ENCODE results near the gene COQ2. TPM values are rescaled to one million over a fixed set of nuclear protein-coding genes. Genes with fewer than 3 reads are reported as not detected.
"Not testable (repeated sequence)": the region's sequence is repeated elsewhere in the genome, so short reads cannot be mapped to it uniquely, and the experiment has no call there.

COQ2 gene
- total RNA-seq, 2 experiments from 2014 or later, result 20.3 to 20.7 TPM

DNA sequence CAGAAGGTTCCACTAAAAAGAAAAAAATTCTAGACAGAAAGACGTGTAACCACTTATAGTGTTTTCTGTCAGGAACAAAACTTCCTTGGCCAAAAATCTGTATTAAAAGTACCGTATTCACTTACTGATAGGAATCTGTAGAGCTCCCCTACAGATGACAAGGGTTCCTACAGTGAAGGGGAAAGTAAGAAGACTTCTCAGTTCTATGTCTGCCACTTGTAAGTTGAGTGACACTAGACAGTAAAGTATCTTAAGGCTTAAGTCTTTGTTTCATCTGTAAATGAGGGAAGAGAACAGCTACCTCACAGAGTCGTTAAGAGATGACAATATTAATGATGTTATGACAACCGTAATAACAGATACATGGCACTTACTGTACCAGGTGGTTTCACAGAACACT lies 3.3 kb downstream of the COQ2 start:
- Mint-ChIP-seq H3K27ac (no peak overlapping the region), H3K4me1 (peaks cover 57% of the 10 kb centered on the region), H3K9me3 (no peaks in the 10 kb centered on the region), H3K4me3 (no peak overlapping the region), H3K36me3 (ENCODE audit: low read depth) (peaks cover 23% of the 10 kb centered on the region), H3K27me3 (no peaks in the 10 kb centered on the region)
- ChIA-PET POLR2A (interaction anchor here (0.7 to 1.7 kb wide), 4 partner anchors 206 to 382 kb away, joined by 3 to 4 read pairs (median 4); partner anchors contain the start of gene COPS4), CTCF (interaction anchor here (0.7 to 6.4 kb wide), 20 partner anchors 9 to 429 kb away, joined by 3 to 60 read pairs (median 6); partner anchors contain the start of genes COPS4 and PLAC8)
- no peak for DNase-seq

DNA sequence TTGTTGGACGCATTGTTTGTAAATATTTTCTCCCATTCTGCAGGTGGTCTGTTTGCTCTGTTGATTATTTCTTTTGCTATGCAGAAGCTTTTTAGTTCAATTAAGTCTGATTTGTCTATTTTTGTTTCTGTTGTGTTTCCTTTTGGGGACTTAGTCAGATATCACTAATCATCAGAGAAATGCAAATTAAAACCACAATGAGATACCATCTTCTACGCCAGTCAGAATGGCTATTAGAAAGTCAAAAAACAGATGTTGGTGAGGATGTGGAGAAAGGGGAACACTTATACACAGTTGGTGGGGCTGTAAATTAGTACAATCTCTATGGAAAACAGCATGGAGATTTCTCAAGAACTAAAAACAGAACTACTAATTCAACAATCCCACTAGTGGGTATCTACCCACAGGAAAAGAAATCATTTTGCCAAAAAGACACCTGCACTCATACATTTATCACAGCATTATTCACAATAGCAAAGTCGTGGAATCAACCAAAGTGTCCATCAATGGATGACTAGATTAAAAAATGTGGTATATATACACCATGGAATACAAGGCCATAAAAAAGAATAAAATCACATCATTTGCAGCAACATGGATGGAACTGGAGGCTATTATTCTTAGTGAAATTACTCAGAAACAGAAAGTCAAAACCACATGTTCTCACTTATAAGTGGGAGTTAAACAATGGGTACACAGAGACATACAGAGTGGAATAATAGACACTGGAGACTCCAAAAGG lies 8.1 kb downstream of the COQ2 start:
- ChIA-PET POLR2A (interaction anchor here (1.0 kb wide), 2 partner anchors 8 to 58 kb away, joined by 3 to 4 read pairs; partner anchors contain the start of gene COQ2), CTCF (interaction anchor here (0.6 to 1.2 kb wide), 2 partner anchors 7 to 22 kb away, joined by 3 to 5 read pairs; no protein-coding TSS in a partner anchor)
- peaks cover 56% of the 10 kb centered on the region for H3K36me3 Mint-ChIP-seq (ENCODE audit: low read depth)
- H3K4me3 Mint-ChIP-seq, result no peak overlapping the region
- no peak overlapping the region for H3K27ac Mint-ChIP-seq
- H3K27me3 Mint-ChIP-seq, result no peaks in the 10 kb centered on the region
- DNase-seq, result no peak
- no peaks in the 10 kb centered on the region for H3K9me3 Mint-ChIP-seq
- peaks cover 39% of the 10 kb centered on the region for H3K4me1 Mint-ChIP-seq

DNA sequence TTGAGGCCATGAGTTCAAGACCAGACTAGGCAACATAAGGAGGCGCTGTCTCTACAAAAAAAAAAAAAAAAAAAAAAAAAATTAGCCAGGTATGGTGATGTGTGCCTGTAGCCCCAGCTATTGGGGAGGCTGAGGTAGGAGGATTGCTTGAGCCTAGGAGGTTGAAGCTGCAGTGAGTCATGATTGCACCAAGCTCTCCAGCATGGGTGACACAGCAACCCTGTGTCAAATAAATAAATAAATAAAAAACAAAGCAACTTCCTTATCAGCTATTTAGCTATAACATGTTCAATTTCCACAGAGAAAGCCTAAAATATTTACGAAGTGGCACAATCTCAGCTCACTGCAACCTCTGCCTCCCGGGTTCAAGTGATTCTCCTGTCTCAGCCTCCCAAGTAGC lies 10.7 kb downstream of the COQ2 start:
- POLR2A ChIA-PET, result interaction anchor here (0.6 kb wide), 1 partner anchor 253 kb away, joined by 3 read pairs; no protein-coding TSS in a partner anchor
- H3K36me3 Mint-ChIP-seq (ENCODE audit: low read depth), result peaks cover 71% of the 10 kb centered on the region
- not testable (repeated sequence) for DNase-seq, H3K27ac Mint-ChIP-seq, H3K27me3 Mint-ChIP-seq, H3K4me3 Mint-ChIP-seq, H3K9me3 Mint-ChIP-seq
- CTCF ChIA-PET, result interaction anchor here (0.7 to 1.2 kb wide), 6 partner anchors 11 to 370 kb away, joined by 3 to 4 read pairs (median 3); partner anchors contain the start of gene COQ2
- H3K4me1 Mint-ChIP-seq, result peaks cover 34% of the 10 kb centered on the region

DNA sequence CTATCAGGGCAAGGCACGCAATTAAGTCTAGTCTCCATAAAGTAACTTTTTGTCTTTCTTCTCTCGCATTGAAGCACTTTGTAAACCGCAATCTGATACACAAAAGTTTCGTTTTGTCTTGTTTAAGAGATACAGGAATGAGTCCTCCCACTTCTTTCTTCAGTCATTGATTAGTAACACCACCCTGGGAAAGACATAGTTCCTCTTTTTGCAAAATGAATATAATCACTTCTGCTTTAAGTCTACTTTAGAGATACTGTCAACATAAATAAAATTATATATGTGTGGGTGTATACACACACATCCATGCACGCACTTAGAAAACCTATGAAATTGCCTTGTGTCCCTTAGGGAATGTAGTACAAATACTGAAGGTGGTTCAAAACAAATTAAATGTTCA lies 11.7 kb downstream of the COQ2 start:
- DNase-seq, result no peak
- no peaks in the 10 kb centered on the region for H3K27me3 Mint-ChIP-seq
- H3K4me3 Mint-ChIP-seq, result no peak overlapping the region
- H3K9me3 Mint-ChIP-seq, result no peaks in the 10 kb centered on the region
- ChIA-PET CTCF (interaction anchor here (0.8 to 1.2 kb wide), 2 partner anchors 12 to 117 kb away, joined by 3 to 4 read pairs; partner anchors contain the start of gene COQ2), POLR2A (interaction anchor here (1.0 kb wide), 1 partner anchor 37 kb away, joined by 3 read pairs; no protein-coding TSS in a partner anchor)
- H3K4me1 Mint-ChIP-seq, result peaks cover 39% of the 10 kb centered on the region
- no peak overlapping the region for H3K27ac Mint-ChIP-seq
- H3K36me3 Mint-ChIP-seq (ENCODE audit: low read depth), result peaks cover 71% of the 10 kb centered on the region

DNA sequence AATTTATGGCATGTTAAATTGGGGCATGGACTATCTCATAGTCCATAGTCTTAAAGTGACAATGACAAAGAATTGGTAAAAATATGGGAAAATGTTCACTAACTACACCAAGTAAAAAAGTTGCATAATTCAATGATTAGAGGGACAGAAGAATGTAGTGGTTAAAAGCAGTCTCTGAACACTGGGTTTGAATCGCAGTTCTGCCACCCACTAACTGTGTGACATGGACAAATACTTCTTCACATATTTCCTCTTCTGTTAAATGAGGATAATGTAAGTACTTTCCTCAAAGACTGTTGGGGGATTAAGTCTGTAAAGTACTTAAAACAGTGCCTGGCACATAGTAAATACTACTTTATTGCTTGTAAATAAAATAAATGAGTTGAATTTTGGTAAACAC lies 15.3 kb downstream of the COQ2 start:
- Mint-ChIP-seq H3K9me3 (no peaks in the 10 kb centered on the region), H3K36me3 (ENCODE audit: low read depth) (peaks cover 49% of the 10 kb centered on the region), H3K27ac (no peak overlapping the region), H3K4me3 (no peak overlapping the region), H3K27me3 (no peaks in the 10 kb centered on the region), H3K4me1 (peaks cover 32% of the 10 kb centered on the region)
- CTCF ChIA-PET, result interaction anchor here (1.0 kb wide), 1 partner anchor 13 kb away, joined by 4 read pairs; no protein-coding TSS in a partner anchor
- POLR2A ChIA-PET, result interaction anchor here (1.9 kb wide), 1 partner anchor 15 kb away, joined by 5 read pairs; the partner anchor contains the start of gene COQ2
- no peak for DNase-seq

DNA sequence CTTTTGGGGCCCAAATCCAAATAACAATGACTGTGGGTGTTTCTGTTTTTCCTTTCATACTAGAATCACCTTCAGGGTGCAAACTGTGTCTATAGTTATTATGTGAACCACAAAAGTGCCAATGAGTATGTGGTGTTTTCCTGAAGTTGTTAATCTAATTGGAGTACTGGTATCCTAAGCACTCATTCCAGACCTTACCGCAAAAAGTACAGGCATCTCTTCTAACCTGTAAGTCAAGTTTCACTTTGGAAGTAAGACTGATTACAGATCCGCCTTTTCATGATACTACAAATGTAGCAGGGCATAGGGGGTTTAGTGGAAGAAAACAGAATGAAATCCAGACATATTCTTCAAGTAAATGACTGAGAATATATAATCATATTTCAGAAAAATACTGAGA lies 16.1 kb downstream of the COQ2 start:
- no peak overlapping the region for H3K4me3 Mint-ChIP-seq
- H3K9me3 Mint-ChIP-seq, result no peaks in the 10 kb centered on the region
- H3K27me3 Mint-ChIP-seq, result no peaks in the 10 kb centered on the region
- CTCF ChIA-PET, result interaction anchor here (1.0 to 3.3 kb wide), 4 partner anchors 14 to 187 kb away, joined by 3 to 12 read pairs (median 4); partner anchors contain the start of gene COQ2
- H3K27ac Mint-ChIP-seq, result no peak overlapping the region
- no peak for DNase-seq
- POLR2A ChIA-PET, result interaction anchor here (1.9 to 2.1 kb wide), 2 partner anchors 12 to 16 kb away, joined by 5 to 7 read pairs; partner anchors contain the start of gene COQ2
- peaks cover 32% of the 10 kb centered on the region for H3K4me1 Mint-ChIP-seq
- peaks cover 49% of the 10 kb centered on the region for H3K36me3 Mint-ChIP-seq (ENCODE audit: low read depth)

GRCh38 chr4:83267830-83268475 lies 16.6 kb downstream of the COQ2 start:
- ChIA-PET CTCF (interaction anchor here (0.6 to 3.3 kb wide), 7 partner anchors 15 to 223 kb away, joined by 3 to 12 read pairs (median 3); partner anchors contain the start of gene COQ2), POLR2A (interaction anchor here (1.9 to 2.1 kb wide), 2 partner anchors 12 to 16 kb away, joined by 5 to 7 read pairs; partner anchors contain the start of gene COQ2)
- Mint-ChIP-seq H3K27ac (no peak overlapping the region), H3K27me3 (no peaks in the 10 kb centered on the region), H3K36me3 (ENCODE audit: low read depth) (peaks cover 50% of the 10 kb centered on the region), H3K4me3 (no peak overlapping the region), H3K4me1 (peaks cover 30% of the 10 kb centered on the region), H3K9me3 (no peaks in the 10 kb centered on the region)
- DNase-seq, result no peak

DNA sequence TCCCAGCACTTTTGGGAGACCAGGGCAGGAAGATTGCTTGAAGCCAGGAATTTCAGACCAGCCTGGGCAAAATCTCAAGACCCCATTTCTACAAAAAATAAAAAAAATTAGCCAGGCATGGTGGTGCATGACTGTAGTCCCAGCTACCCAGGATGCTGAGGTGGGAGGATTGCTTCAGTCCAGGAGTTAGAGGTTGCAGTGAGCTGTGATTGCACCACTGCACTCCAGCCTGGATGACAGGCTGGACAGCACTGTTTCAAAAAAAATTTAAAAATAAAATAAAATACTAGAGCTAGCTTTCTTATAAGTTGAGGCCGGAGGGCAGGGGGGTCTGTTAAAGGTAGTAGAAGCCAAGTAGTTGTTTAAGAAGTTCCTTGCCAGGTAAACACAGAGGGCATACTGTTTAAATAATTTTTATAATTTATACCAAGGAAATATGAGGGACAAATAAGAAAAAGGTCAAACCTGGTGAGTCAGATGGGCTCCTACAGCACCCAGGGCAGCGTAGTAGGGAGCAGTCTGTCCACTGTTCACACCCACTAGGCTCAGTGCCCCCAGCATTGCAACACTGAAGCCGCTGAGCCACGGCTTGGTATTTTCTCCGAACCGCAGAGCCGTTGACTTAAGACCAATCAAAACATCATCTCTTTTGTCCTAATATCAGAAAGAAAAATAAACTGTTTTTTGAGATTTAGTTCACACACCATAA lies 17.3 kb downstream of the COQ2 start:
- Mint-ChIP-seq H3K9me3 (no peaks in the 10 kb centered on the region), H3K27ac (no peak overlapping the region), H3K4me3 (no peak overlapping the region), H3K27me3 (no peaks in the 10 kb centered on the region), H3K36me3 (ENCODE audit: low read depth) (peaks cover 47% of the 10 kb centered on the region), H3K4me1 (peaks cover 24% of the 10 kb centered on the region)
- DNase-seq, result no peak
- ChIA-PET POLR2A (interaction anchor here (1.4 to 2.9 kb wide), 5 partner anchors 13 to 193 kb away, joined by 5 to 9 read pairs (median 6); partner anchors contain the start of gene COQ2), CTCF (interaction anchor here (0.6 to 3.3 kb wide), 13 partner anchors 14 to 222 kb away, joined by 3 to 19 read pairs (median 3); partner anchors contain the start of gene COQ2)

GRCh38 chr4:83266689-83267088 lies 17.9 kb downstream of the COQ2 start:
- no peak overlapping the region for H3K27ac Mint-ChIP-seq
- CTCF ChIA-PET, result interaction anchor here (0.9 to 3.3 kb wide), 10 partner anchors 16 to 230 kb away, joined by 3 to 19 read pairs (median 4); partner anchors contain the start of gene COQ2
- H3K4me1 Mint-ChIP-seq, result peaks cover 24% of the 10 kb centered on the region
- POLR2A ChIA-PET, result interaction anchor here (1.4 to 2.9 kb wide), 4 partner anchors 14 to 192 kb away, joined by 5 to 9 read pairs (median 6); partner anchors contain the start of gene COQ2
- no peak overlapping the region for H3K4me3 Mint-ChIP-seq
- no peaks in the 10 kb centered on the region for H3K9me3 Mint-ChIP-seq
- peaks cover 46% of the 10 kb centered on the region for H3K36me3 Mint-ChIP-seq (ENCODE audit: low read depth)
- no peak for DNase-seq
- no peaks in the 10 kb centered on the region for H3K27me3 Mint-ChIP-seq

- no peak overlapping the region for H3K27ac Mint-ChIP-seq
- ChIA-PET POLR2A (interaction anchor here (1.1 to 1.4 kb wide), 3 partner anchors 179 to 228 kb away, joined by 3 to 4 read pairs (median 3); partner anchors contain the start of gene COPS4), CTCF (interaction anchor here (0.6 to 4.7 kb wide), 4 partner anchors 21 to 228 kb away, joined by 3 to 56 read pairs (median 4); partner anchors contain the start of genes COPS4 and COQ2)
- peaks cover 18% of the 10 kb centered on the region for H3K4me1 Mint-ChIP-seq
- H3K27me3 Mint-ChIP-seq, result no peaks in the 10 kb centered on the region
- peaks cover 33% of the 10 kb centered on the region for H3K36me3 Mint-ChIP-seq (ENCODE audit: low read depth)
- H3K4me3 Mint-ChIP-seq, result no peak overlapping the region
- DNase-seq, result no peak
- H3K9me3 Mint-ChIP-seq, result no peaks in the 10 kb centered on the region
Measured at GRCh38 chr4:83263106-83263505, 21.5 kb downstream of the COQ2 start.

GRCh38 chr4:83262682-83263081 lies 21.9 kb downstream of the COQ2 start:
- Mint-ChIP-seq H3K27ac (no peak overlapping the region), H3K27me3 (no peaks in the 10 kb centered on the region)

More at GRCh38 chr4:83262682-83263081, 21.9 kb downstream of the COQ2 start:
- no peak for DNase-seq
- POLR2A ChIA-PET, result interaction anchor here (1.1 to 1.4 kb wide), 3 partner anchors 179 to 227 kb away, joined by 3 to 4 read pairs (median 3); partner anchors contain the start of gene COPS4
- H3K36me3 Mint-ChIP-seq (ENCODE audit: low read depth), result peaks cover 35% of the 10 kb centered on the region
- H3K9me3 Mint-ChIP-seq, result no peaks in the 10 kb centered on the region
- CTCF ChIA-PET, result interaction anchor here (0.7 to 4.7 kb wide), 8 partner anchors 12 to 228 kb away, joined by 3 to 56 read pairs (median 4); partner anchors contain the start of genes COPS4 and COQ2
- no peak overlapping the region for H3K4me3 Mint-ChIP-seq
- H3K4me1 Mint-ChIP-seq, result peaks cover 14% of the 10 kb centered on the region
